ENCODE results near the gene ZSWIM9.
"Not testable (repeated sequence)": the region's sequence is repeated elsewhere in the genome, so short reads cannot be mapped to it uniquely, and the experiment has no call there.

The ZSWIM9 gene

GRCh38 chr19:48213959-48214358, 43.5 kb downstream of the ZSWIM9 start:
- CTCF ChIA-PET, result no interaction called here
- POLR2A ChIA-PET (ENCODE audit: low non-redundant PET), result no interaction called here

DNA sequence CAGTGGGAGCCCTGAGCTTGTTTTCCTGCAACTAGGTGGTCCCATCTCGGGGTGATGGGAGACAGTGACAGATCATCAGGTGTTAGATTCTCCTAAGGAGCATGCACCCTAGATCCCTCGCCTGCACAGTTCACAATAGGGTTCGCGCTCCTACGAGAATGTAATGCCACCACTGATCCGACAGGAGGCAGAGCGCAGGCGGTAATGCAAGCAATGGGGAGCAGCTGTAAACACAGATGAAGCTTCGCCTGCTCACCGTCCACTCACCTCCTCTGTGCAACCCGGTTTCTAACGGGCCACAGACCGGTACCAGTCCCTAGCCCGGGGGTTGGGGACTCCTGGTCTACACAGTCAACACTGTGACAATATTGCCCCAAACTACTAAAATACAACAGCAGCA, 46.5 kb downstream of the ZSWIM9 start:
- H3K27ac ChIP-seq, result no peak overlapping the region
- ChIA-PET CTCF (interaction anchor here (0.6 kb wide), 1 partner anchor 11 kb away, joined by 3 read pairs; no protein-coding TSS in a partner anchor), POLR2A (ENCODE audit: low non-redundant PET) (no interaction called here)
- DNase-seq (ENCODE audit: low spot score), result no peak
- TF ChIP-seq CTCF (conservative IDR thresholded peaks at IDR 0.05; ENCODE audit: low read depth), result no peak

More at GRCh38 chr19:48213959-48214358, 43.5 kb downstream of the ZSWIM9 start:
- TF ChIP-seq CTCF (conservative IDR thresholded peaks at IDR 0.05; ENCODE audit: low read depth), result no peak
- no peak for DNase-seq (ENCODE audit: low spot score)
- no peak overlapping the region for H3K27ac ChIP-seq

DNA sequence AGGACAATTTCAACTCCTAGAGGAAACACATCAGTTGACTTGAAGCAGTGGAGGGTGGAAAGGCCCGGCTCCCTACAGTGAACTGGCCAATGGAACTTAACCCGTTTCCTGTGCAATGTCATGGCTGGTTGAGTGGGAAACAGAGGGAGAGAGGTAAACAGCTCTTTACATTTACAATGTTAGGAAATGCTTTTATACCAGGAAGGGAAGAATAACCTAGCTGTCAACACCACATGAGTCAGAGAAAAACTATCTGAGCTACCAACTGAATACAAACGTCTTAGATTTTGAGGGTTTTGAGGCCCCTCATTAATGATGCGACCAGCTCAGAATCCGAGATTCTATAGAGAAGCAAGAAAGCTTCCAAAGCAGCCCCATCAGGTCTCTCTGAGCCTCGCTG, 48.5 kb downstream of the ZSWIM9 start:
- no peak overlapping the region for H3K27ac ChIP-seq
- POLR2A ChIA-PET (ENCODE audit: low non-redundant PET), result no interaction called here
- DNase-seq (ENCODE audit: low spot score), result no peak
- no peak for TF ChIP-seq CTCF (conservative IDR thresholded peaks at IDR 0.05; ENCODE audit: low read depth)
- CTCF ChIA-PET, result interaction anchor here (0.8 kb wide), 1 partner anchor 13 kb away, joined by 3 read pairs; no protein-coding TSS in a partner anchor

DNA sequence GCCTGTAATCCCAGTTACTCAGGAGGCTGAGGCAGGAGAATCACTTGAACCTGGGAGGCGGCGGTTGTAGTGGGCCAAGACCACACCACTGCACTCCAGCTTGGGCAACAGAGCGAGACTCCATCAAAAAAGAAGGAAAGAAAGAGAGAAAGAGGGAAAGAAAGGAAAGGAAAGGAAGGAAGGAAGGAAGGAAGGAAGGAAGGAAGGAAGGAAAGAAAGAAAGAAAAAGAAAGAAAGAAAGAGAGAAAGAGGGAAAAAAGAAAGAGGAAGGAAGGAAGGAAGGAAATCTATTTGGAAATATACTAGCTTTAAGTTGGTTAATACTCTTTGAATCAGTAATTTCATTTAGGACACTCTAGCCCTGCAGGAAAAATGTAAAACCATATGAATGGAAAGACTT, 50.3 kb downstream of the ZSWIM9 start:
- CTCF ChIA-PET; POLR2A ChIA-PET (ENCODE audit: low non-redundant PET): not testable (repeated sequence)

DNA sequence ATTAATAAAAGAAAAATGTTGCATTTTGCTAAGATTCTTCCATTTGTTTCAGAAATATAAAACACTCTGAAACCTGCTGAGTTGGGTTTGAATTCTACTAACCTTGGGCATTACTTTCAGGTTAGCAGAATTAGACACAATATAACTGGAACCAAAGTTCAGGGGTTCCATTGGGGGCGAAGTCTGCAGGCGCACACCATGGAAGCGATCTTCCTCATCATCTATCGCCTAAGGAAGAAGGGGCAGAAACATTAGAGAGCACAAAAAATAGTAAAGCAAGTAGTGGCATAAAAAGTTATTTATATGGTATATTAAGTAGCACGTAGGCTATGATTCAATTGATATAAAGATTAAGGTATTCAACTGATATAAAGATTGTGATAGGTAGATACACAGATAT, 51.1 kb downstream of the ZSWIM9 start:
- ChIA-PET CTCF (no interaction called here), POLR2A (ENCODE audit: low non-redundant PET) (no interaction called here)
- no peak for TF ChIP-seq CTCF (conservative IDR thresholded peaks at IDR 0.05; ENCODE audit: low read depth)
- DNase-seq (ENCODE audit: low spot score), result no peak
- H3K27ac ChIP-seq, result no peak overlapping the region

More for the DNA sequence above, 50.3 kb downstream of the ZSWIM9 start:
- not testable (repeated sequence) for H3K27ac ChIP-seq; DNase-seq (ENCODE audit: low spot score)

DNA sequence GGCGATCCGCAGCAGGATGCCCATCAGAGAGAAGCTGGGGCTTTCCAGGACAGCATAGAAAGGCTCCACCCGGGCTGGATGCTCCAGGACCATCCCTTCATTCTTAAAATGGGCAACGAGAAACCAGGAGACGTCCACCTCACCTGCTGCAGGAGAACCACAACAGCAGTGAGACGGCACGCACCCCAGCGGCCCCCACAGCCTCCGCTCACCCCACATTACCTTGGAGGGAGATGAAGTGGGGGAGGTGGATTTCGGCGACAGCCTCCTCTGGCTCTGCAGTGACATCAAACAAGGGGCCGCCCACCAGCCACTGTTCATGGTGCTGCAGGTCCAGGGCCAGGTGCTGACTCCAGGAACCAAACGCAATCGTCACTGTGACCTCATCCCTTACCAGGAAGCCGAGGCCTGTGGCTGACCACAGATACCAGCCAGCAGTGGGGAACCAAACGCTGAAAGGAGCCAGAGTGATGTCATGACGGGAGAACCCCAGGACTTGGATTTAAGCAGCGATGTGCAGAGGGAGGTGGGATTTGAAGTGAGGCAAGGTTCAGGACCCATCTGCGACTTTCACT, 60.2 kb downstream of the ZSWIM9 start:
- POLR2A ChIA-PET (ENCODE audit: low non-redundant PET), result no interaction called here
- no peak overlapping the region for H3K27ac ChIP-seq
- no peak for TF ChIP-seq CTCF (conservative IDR thresholded peaks at IDR 0.05; ENCODE audit: low read depth)
- no peak for DNase-seq (ENCODE audit: low spot score)
- CTCF ChIA-PET, result no interaction called here

- POLR2A ChIA-PET (ENCODE audit: low non-redundant PET), result no interaction called here
These were observed 66.6 kb downstream of the ZSWIM9 start for GRCh38 chr19:48237057-48237456.

More at GRCh38 chr19:48237057-48237456, 66.6 kb downstream of the ZSWIM9 start:
- H3K27ac ChIP-seq, result no peak overlapping the region
- no peak for TF ChIP-seq CTCF (conservative IDR thresholded peaks at IDR 0.05; ENCODE audit: low read depth)
- CTCF ChIA-PET, result no interaction called here
- DNase-seq (ENCODE audit: low spot score), result no peak

Measured in RWPE1 (cell line).